A673 (cell line): ENCODE data around the gene MAN1C1. TPM values are rescaled to one million over a fixed set of nuclear protein-coding genes. Genes with fewer than 3 reads are reported as not detected.

Source experiments
- BruUV-seq: library from RNA; stranded (reverse); fragments of 400-500 nt; replicated peaks from 2 replicates; lab custom pipeline; 2021; lab: Mats Ljungman, UMichigan
- CTCF ChIA-PET: fragments of 300-600 bp; sonication (Branson Sonifier 250); formaldehyde crosslinking; loops from one replicate; lab custom pipeline; 2022; ENCODE audit warnings: antibody characterized with exemption; lab: Charles Lee
- POLR2A ChIA-PET: fragments of 300-600 bp; sonication (Branson Sonifier 250); formaldehyde crosslinking; loops from one replicate; lab custom pipeline; 2022; ENCODE audit warnings: antibody characterized with exemption; ENCODE audit not compliant: low non-redundant PET; lab: Charles Lee
- DNase-seq: peaks from one replicate; pipeline ENCODE4 v3.0.0-alpha.2; 2015; ENCODE audit warnings: low spot score
- H3K27ac ChIP-seq: fragments of 200-600 bp; sonication (generic); 2 replicates; pipeline ENCODE4 v1.5.1; 2016; ENCODE audit warnings: mixed run types, low read depth, mild to moderate bottlenecking, mixed read lengths, antibody characterized with exemption, low read length; ENCODE audit not compliant: poor library complexity, severe bottlenecking
- H3K27me3 ChIP-seq: fragments of 200-600 bp; sonication (generic); replicated peaks from 2 replicates; pipeline ENCODE4 v1.6.1; 2017; ENCODE audit warnings: mixed run types, low read depth, mild to moderate bottlenecking, mixed read lengths, antibody characterized with exemption, low read length; ENCODE audit not compliant: insufficient read depth, poor library complexity
- H3K36me3 ChIP-seq: fragments of 200-600 bp; sonication (generic); 2 replicates; pipeline ENCODE4 v1.6.1; 2016; ENCODE audit warnings: mixed run types, mild to moderate bottlenecking, mixed read lengths, antibody characterized with exemption, low read length; ENCODE audit not compliant: insufficient read depth, poor library complexity, severe bottlenecking
- H3K4me1 ChIP-seq: fragments of 200-600 bp; sonication (generic); 2 replicates; pipeline ENCODE4 v1.6.1; 2017; ENCODE audit warnings: mixed run types, mild to moderate bottlenecking, mixed read lengths, antibody characterized with exemption, low read length; ENCODE audit not compliant: insufficient read depth, poor library complexity, severe bottlenecking
- H3K4me3 ChIP-seq: fragments of 200-600 bp; sonication (generic); 2 replicates; pipeline ENCODE4 v1.5.1; 2016; ENCODE audit warnings: low read depth, mixed run types, mild to moderate bottlenecking, mixed read lengths, low read length; ENCODE audit not compliant: poor library complexity, severe bottlenecking
- H3K9me3 ChIP-seq: fragments of 200-600 bp; sonication (generic); 2 replicates; pipeline ENCODE4 v1.6.1; 2016; ENCODE audit warnings: mixed run types, low read depth, mild to moderate bottlenecking, mixed read lengths, antibody characterized with exemption, low read length; ENCODE audit not compliant: poor library complexity, severe bottlenecking
- EZH2 ChIP-seq: fragments of 200-600 bp; sonication (generic); IDR thresholded peaks from 2 replicates; pipeline ENCODE4 v1.6.1; 2017; ENCODE audit warnings: borderline replicate concordance, low read depth, mild to moderate bottlenecking, mixed read lengths, antibody characterized with exemption, low read length; ENCODE audit not compliant: poor library complexity, severe bottlenecking
- intact Hi-C: fragments of 100-400 bp; cut with micrococcal nuclease; formaldehyde crosslinking; loops from one replicate; pipeline ENCODE4 v1.10.0; 2022; ENCODE audit not compliant: unreplicated experiment
- total RNA-seq: library from RNA; stranded (reverse); gene quantifications from 2 replicates; pipeline ENCODE4 v1.2.3, GENCODE V29; 2021
- TF ChIP-seq, protein P1 (sequence below): fragments of 300-800, 200-600 bp; sonication (generic); conservative IDR thresholded peaks from 2 replicates; pipeline ENCODE4 v1.5.1; 2017; ENCODE audit warnings: low read depth, mild to moderate bottlenecking, antibody characterized with exemption, low read length, moderate library complexity, mixed read lengths

Gene MAN1C1
- total RNA-seq, 1 experiment from 2014 or later, result 0.21 TPM

DNA sequence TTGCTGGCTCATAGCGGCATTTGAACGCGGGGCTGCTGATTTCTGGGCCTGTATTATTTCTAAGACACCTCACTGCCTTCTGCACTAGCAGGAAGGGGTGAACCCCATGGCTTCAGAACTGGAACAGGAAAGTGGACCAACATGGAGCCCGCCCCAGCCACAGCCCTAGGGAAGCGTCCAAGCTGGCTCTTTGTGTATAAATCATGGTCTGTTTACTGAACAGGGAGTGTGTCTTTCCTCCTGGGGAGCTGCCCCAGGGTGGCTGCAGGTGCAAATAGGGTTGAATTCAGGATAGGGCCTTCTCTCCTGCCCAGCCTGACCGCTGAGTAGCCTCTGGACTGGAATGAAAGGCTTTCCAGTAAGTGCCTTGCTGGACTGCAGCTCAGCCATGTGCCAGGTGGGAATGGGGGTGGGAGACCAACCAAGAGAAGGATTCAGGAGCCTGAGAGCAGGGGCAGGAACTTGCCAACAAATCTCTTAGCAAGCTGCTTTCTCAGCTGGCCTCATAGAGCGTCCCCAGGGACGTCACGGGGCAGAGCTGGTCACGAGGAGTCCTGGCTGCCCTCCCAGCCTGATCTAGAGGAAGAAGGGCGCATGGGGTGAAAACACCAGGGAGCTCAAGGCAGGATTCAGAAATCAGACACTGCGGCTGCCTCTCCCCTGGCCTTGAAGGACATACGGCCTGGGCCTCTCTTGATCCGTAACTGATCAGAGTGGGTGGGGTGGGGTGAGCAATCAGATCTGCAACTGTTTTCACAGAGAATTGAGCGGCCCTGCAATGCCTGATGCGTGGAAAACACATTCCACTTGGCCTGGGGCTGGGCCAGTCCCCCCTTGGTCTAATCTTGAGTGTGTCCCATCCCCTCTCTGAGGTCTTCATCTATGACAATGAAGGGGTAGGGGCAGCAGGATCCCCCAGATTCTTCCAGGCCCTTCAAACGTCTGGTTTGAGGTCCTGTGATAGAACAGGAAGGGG is 126.9 kb downstream of the MAN1C1 start:
- Histone ChIP-seq H3K36me3 (no peaks in the 10 kb centered on the region), H3K4me1 (no peaks in the 10 kb centered on the region), H3K27me3 (no peaks in the 10 kb centered on the region), H3K9me3 (no peaks in the 10 kb centered on the region), H3K4me3 (no peak overlapping the region), H3K27ac (no peak overlapping the region)
- intact Hi-C loops, result no loop called here
- BruUV-seq, result no TSS peak
- TF ChIP-seq EZH2, result no peak
- DNase-seq, result no peak
- CTCF ChIA-PET, result no interaction called here
- POLR2A ChIA-PET, result no interaction called here

DNA sequence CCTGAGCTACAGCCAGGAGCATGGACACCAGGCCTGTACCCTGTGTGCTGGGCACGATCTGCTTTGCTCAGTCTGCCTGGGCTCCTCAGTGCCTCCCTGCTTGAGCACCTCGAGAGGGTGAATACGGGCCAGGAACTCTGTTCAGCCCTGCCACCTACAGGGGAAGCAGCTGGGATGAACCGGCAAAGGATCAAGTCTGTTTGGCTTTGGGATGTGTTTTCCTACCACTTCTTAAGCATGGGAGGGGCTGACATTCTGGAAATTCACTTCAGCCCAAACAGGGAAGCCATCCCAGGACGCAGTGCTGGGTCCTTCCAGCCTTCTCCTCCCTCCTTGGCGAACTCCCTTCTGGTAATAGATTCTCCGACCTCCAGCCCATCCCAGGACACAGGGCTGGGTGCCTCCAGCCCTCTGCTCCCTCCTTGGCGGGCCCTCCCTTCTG is 127.6 kb downstream of the MAN1C1 start:
- H3K4me3 ChIP-seq, result no peak overlapping the region
- DNase-seq, result peak; percentile 25
- intact Hi-C loops, result no loop called here
- TF ChIP-seq EZH2, result no peak
- TF ChIP-seq, protein P1, sequence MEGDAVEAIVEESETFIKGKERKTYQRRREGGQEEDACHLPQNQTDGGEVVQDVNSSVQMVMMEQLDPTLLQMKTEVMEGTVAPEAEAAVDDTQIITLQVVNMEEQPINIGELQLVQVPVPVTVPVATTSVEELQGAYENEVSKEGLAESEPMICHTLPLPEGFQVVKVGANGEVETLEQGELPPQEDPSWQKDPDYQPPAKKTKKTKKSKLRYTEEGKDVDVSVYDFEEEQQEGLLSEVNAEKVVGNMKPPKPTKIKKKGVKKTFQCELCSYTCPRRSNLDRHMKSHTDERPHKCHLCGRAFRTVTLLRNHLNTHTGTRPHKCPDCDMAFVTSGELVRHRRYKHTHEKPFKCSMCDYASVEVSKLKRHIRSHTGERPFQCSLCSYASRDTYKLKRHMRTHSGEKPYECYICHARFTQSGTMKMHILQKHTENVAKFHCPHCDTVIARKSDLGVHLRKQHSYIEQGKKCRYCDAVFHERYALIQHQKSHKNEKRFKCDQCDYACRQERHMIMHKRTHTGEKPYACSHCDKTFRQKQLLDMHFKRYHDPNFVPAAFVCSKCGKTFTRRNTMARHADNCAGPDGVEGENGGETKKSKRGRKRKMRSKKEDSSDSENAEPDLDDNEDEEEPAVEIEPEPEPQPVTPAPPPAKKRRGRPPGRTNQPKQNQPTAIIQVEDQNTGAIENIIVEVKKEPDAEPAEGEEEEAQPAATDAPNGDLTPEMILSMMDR, result peak; percentile 33
- BruUV-seq, result no TSS peak
- no peaks in the 10 kb centered on the region for H3K4me1 ChIP-seq
- no peaks in the 10 kb centered on the region for H3K27me3 ChIP-seq
- ChIA-PET CTCF (no interaction called here), POLR2A (no interaction called here)
- H3K9me3 ChIP-seq, result no peaks in the 10 kb centered on the region
- no peaks in the 10 kb centered on the region for H3K36me3 ChIP-seq
- H3K27ac ChIP-seq, result no peak overlapping the region

DNA sequence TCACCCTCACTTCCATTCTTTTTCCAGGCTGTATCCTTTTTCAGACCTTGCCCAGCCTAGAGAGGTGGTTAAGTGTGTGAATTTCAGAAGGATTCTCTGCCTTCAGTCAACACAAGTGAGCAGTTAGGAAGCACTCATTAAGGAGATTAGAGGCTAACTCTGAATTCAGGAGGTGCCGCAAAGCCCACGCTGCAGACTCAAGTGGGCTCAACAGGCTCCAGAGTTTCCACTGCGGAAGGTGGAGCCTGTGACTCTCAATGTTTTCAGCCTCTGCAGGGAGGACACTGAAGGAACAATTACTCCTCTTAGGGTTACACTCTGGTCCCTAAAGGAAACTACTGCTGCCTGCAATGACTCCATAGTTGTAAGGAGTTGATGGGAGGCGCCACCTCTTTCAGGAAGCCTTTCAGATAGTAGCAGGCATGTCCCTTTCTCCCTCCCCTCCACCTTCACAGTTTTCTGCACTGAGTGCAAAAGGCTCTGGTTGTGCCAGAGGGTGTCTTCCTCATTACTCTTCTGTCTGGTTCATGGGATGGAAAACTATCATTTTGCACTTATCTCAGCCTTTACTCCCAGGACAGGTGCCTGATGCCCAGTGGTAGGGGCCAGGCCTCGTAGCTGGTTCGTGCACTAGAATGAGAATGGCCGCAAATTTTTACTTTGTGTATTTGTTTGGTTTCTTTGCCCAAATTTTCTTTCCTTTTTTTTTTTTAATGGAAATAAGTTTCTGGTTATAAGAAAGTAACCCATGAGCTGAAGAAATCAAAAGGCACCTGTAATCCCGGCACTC is 128.2 kb downstream of the MAN1C1 start:
- TF ChIP-seq, protein P1, result no peak
- BruUV-seq, result no TSS peak
- Histone ChIP-seq H3K36me3 (no peaks in the 10 kb centered on the region), H3K9me3 (no peaks in the 10 kb centered on the region), H3K4me3 (no peak overlapping the region), H3K4me1 (no peaks in the 10 kb centered on the region), H3K27ac (no peak overlapping the region), H3K27me3 (no peaks in the 10 kb centered on the region)
- ChIA-PET POLR2A (no interaction called here), CTCF (no interaction called here)
- DNase-seq, result no peak
- intact Hi-C loops, result no loop called here
